Measurements from ENCODE around the gene MYO1H. TPM values are rescaled to one million over a fixed set of nuclear protein-coding genes. Genes with fewer than 3 reads are reported as not detected.

The MYO1H gene
- polyA plus RNA-seq, 4 donors = 0.79 to 2.0 (median 0.95) TPM

- no peak for DNase-seq (ENCODE audit: low read depth in 4 of 4, low spot score in 3 of 4)
Observed at GRCh38 chr12:109334887-109335286, 12.8 kb upstream of the MYO1H start.

GRCh38 chr12:109336593-109336992 lies 11.1 kb upstream of the MYO1H start:
- DNase-seq (ENCODE audit: low read depth in 4 of 4, low spot score in 3 of 4) = no peak

- no peak for DNase-seq (ENCODE audit: low read depth in 4 of 4, low spot score in 3 of 4)
Observed at GRCh38 chr12:109343677-109344076, 4.0 kb upstream of the MYO1H start.

DNA sequence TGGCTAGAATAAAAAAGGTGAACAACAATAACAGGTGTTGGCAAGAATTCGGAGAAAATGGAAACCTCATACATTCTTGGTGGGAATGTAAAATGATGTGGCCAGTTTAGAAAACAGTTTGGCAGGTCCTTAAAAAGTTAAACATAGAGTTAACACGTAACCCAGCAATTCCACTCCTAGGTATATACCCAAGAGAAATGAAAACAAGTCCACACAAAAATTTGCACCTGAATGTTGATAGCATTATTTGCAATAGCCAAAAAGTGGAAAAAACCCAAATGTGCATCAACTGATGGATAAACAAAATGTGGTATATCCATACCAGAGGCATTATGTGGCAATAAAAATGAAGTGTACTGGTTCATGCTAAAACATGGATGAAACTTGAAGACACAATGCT lies 2.3 kb upstream of the MYO1H start:
- no peak for DNase-seq (ENCODE audit: low read depth in 4 of 4, low spot score in 3 of 4)

- no peak for DNase-seq (ENCODE audit: low read depth in 4 of 4, low spot score in 3 of 4)
Observed at GRCh38 chr12:109346920-109347319, 780 bp upstream of the MYO1H start.

- no peak for DNase-seq (ENCODE audit: low read depth in 4 of 4, low spot score in 3 of 4)
Observed at GRCh38 chr12:109352184-109352583, 4.5 kb downstream of the MYO1H start.

DNA sequence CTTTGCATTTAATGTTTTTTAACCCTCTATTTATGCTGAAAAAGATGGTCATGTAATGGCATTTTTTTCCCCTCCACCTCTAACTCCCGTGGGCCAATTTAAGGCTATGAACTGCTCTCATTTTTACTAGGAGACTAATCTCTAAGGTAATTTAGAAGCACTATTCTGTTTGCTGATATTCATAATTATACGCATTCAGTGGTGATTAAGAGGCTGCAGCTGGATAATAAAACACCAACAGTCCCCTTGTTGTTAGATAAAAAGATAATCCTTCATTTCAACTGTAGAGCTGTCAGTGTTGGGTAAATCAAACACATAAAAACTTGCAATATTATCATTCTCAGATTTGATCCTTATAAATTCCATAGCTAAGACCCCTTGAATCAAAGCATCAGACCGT lies 8.9 kb downstream of the MYO1H start:
- DNase-seq (ENCODE audit: low read depth in 4 of 4, low spot score in 3 of 4) = no peak

DNA sequence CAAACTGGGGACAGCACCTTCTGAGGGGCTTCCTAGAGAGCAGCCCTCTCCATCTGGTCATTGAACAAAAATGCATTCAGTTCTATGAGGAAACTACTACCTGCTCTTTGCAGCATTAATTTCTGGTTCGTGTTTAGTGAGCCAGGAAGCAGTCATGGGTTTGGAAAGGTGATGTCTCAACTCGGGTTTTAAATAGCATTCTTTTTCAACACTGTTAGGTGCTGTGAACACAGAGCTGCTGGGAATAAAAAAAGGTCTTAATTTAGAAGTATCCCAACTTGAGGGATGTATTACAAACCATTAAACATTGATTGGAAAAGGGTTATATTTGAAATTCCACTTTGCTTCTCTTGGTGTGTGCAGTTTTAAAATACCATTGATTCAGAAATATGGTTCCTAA lies 9.3 kb downstream of the MYO1H start:
- DNase-seq (ENCODE audit: low read depth in 4 of 4, low spot score in 3 of 4) = no peak

DNA sequence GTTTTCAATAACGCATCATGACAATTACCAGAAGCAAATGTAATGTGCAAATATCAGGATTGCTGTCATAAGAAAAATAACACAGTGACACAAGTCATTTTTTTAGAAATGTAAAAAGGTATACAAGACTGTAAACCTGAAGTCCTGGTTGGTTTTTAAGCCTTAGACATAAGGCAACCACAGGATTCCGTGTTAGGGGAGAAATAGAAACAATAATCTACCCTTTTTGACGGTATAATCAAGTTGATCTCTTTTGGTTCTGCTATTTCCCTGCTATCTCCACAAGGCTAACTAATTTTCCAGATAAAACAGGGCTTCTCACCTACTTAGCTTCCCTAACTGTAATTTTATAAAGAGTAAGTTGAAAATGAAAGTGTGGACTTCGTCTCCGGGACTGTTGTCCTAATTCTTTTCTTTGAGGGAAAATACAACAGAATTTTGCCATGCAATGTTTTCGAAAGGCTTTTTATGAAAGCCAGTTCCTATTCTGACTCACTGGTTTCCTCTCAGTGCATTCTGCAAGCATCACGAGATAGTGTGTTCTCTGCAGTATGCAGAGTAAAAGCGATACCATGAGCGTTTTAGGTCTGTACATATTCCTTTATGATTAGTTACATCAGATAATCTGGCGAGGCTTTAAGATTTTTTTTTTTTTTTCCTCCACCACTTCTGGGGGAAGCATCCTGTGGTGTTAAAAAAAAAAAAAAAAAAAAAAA lies 10.6 kb downstream of the MYO1H start:
- no peak for DNase-seq (ENCODE audit: low read depth in 4 of 4, low spot score in 3 of 4)

GRCh38 chr12:109359131-109359690 lies 11.5 kb downstream of the MYO1H start:
- DNase-seq (ENCODE audit: low read depth in 4 of 4, low spot score in 3 of 4) = no peak

- no peak for DNase-seq (ENCODE audit: low read depth in 4 of 4, low spot score in 3 of 4)
Observed at GRCh38 chr12:109369831-109370230, 22.1 kb downstream of the MYO1H start.

- no peak for DNase-seq (ENCODE audit: low read depth in 4 of 4, low spot score in 3 of 4)
Observed at GRCh38 chr12:109377139-109377685, 29.5 kb downstream of the MYO1H start.

DNA sequence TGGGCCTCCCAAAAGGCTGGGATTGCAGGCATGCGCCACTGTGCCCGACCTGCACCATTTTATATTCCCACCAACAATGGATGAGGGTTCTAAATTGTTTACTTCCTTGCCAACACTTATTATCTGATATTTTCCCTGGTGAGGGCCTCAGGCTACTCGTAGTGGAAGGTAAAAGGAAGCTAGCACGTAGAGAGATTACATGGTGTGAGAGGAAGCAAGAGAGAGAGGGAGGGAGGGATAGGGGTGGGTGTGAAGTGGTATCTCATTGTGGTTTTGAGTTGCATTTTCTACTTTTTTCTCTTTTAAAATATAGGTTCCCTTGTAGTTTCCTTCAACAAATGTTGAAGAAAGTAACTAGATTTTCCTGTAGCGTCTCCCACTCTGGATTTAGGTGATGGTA lies 30.9 kb downstream of the MYO1H start:
- DNase-seq (ENCODE audit: low read depth in 4 of 4, low spot score in 3 of 4) = no peak

DNA sequence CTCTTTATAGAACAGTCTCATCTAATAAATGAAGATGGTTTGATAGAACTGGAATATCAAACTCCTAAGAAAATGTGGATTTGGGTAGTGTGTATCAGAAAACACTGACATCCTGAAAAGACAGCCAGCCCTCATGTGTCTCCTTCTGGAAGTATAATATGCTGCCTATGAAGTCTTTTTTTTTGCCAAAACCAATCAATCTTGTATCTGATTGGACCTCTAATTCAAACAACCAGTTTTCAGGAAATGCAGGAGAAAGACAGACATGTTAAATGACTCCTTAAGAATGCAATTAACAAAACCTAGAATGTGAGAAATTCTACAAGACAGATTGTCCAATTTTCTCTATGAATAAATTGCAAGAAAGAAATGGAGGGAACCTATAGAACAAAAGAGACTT lies 34.3 kb downstream of the MYO1H start:
- DNase-seq (ENCODE audit: low read depth in 4 of 4, low spot score in 3 of 4) = no peak

- no peak for DNase-seq (ENCODE audit: low read depth in 4 of 4, low spot score in 3 of 4)
Observed at GRCh38 chr12:109383240-109383639, 35.5 kb downstream of the MYO1H start.

GRCh38 chr12:109385339-109386058 lies 37.8 kb downstream of the MYO1H start:
- DNase-seq (ENCODE audit: low read depth in 4 of 4, low spot score in 3 of 4) = peak in 2 of 4 donors; percentile 23 to 47

DNA sequence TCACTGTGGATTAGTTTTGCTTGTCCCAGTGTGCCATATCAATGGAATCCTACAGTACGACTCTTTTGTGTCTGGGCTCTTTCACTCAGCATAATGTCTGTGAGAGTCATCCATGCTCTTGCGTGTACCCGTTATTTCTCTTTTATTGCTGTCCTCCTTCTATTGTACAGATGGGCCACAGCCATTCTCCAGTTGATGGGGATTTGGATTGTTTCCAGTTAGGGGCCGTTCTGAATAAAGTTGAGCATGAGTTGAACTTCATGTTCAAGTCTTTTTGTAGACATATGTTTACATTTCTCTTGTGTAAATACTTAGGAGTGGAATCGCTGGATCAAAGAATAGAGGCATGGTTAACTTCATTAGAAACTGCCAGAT lies 38.3 kb downstream of the MYO1H start:
- no peak for DNase-seq (ENCODE audit: low read depth in 4 of 4, low spot score in 3 of 4)

- DNase-seq (ENCODE audit: low read depth in 4 of 4, low spot score in 3 of 4) = no peak
Observed at GRCh38 chr12:109387425-109388166, 39.9 kb downstream of the MYO1H start.

DNA sequence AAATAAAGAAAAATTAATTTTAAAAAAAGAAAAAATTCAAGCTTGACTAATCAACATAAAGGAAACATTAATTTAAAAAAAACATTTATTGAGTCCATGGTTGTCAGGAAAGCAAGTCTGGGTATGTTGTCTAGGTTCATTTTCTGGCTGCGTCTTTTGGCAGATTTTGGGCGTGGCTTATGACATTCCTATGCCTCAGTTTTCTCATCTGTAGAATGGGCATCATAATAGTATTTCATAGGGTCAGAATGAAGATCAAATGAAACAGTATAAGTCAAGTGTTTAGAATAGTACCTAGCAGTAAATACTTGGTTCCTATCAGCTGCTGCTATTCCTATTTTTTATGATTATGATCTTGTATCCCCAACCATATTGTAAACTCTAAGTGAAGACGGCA lies 40.5 kb downstream of the MYO1H start:
- no peak for DNase-seq (ENCODE audit: low read depth in 4 of 4, low spot score in 3 of 4)

DNA sequence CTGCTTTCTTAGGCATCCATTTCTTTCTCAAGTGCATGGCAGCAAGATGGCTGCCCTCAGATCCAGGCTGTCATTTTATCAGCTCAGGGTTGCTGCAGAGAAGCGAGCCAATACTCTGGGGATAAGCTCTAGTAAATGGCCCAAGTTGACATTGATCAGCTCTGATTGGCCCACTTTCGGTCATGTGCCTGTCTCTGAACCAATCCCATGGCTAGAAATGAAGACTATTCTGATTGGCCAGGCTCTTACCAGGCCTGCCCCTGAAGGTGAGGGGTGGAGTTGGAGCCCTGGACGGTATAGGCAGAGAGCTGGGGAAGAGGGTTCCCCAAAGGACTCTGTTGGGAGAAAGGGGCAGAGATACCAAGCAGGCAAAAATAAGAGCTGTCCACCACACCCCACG lies 41.4 kb downstream of the MYO1H start:
- DNase-seq (ENCODE audit: low read depth in 4 of 4, low spot score in 3 of 4) = no peak
